Ishikawa (cell line): ENCODE results near the gene CARD8.

ENCODE experiments used
- CEBPB ChIP-seq: IDR thresholded peaks from 2 replicates; pipeline ENCODE4 v1.6.1; 2012
- CREB1 ChIP-seq: IDR thresholded peaks from 2 replicates; pipeline ENCODE4 v1.6.1; 2012; ENCODE audit warnings: low read depth
- EGR1 ChIP-seq: IDR thresholded peaks from 2 replicates; pipeline ENCODE4 v1.6.1; 2012
- EP300 ChIP-seq: IDR thresholded peaks from 2 replicates; pipeline ENCODE4 v1.6.1; 2012; ENCODE audit warnings: borderline replicate concordance
- FOXM1 ChIP-seq: IDR thresholded peaks from 2 replicates; pipeline ENCODE4 v1.6.1; 2012; ENCODE audit warnings: low read depth, borderline replicate concordance
- MAX ChIP-seq: IDR thresholded peaks from 2 replicates; pipeline ENCODE4 v1.6.1; 2012
- NFIC ChIP-seq: IDR thresholded peaks from 2 replicates; pipeline ENCODE4 v1.6.1; 2012
- RAD21 ChIP-seq: IDR thresholded peaks from 2 replicates; pipeline ENCODE4 v1.6.1; 2012; ENCODE audit warnings: low read depth
- REST ChIP-seq: IDR thresholded peaks from 2 replicates; pipeline ENCODE4 v1.6.1; 2012; ENCODE audit warnings: low read depth, mild to moderate bottlenecking
- TAF1 ChIP-seq: IDR thresholded peaks from 2 replicates; pipeline ENCODE4 v1.6.1; 2012; ENCODE audit warnings: low read depth, mild to moderate bottlenecking
- TCF12 ChIP-seq: IDR thresholded peaks from 2 replicates; pipeline ENCODE4 v1.6.1; 2012; ENCODE audit warnings: low read depth
- TEAD4 ChIP-seq: IDR thresholded peaks from 2 replicates; pipeline ENCODE4 v1.6.1; 2012
- USF1 ChIP-seq: IDR thresholded peaks from 2 replicates; pipeline ENCODE4 v1.6.1; 2012
- YY1 ChIP-seq: IDR thresholded peaks from 2 replicates; pipeline ENCODE4 v1.6.1; 2012; ENCODE audit warnings: low read depth
- ZBTB7A ChIP-seq: IDR thresholded peaks from 2 replicates; pipeline ENCODE4 v1.6.1; 2012; ENCODE audit warnings: low read depth

CARD8 gene

GRCh38 chr19:48175578-48175977, 80.1 kb downstream of the CARD8 start:
- no peak for TF ChIP-seq YY1
- no peak for TF ChIP-seq USF1
- no peak for TF ChIP-seq RAD21
- no peak for TF ChIP-seq EGR1
- no peak for TF ChIP-seq REST
- TF ChIP-seq CREB1 = no peak
- TF ChIP-seq EP300 = no peak

- TF ChIP-seq EGR1 (no peak), CREB1 (no peak), USF1 (no peak), MAX (no peak), CEBPB (no peak), TEAD4 (no peak), REST (no peak), EP300 (no peak), YY1 (no peak), FOXM1 (no peak), TCF12 (no peak), RAD21 (no peak), NFIC (no peak), TAF1 (no peak), ZBTB7A (no peak)
Observed at GRCh38 chr19:48174445-48175030, 81.2 kb downstream of the CARD8 start.

- TF ChIP-seq CREB1 (no peak), NFIC (no peak), TAF1 (no peak), FOXM1 (no peak), TEAD4 (no peak), TCF12 (no peak), ZBTB7A (no peak), RAD21 (no peak)
Observed at GRCh38 chr19:48171710-48172109, 84.0 kb downstream of the CARD8 start.

- TF ChIP-seq EGR1 (no peak), TEAD4 (no peak), MAX (0 out of 2 replicates have a peak, but pooled peaks have one; percentile 18)
Observed at GRCh38 chr19:48170817-48171347, 84.8 kb downstream of the CARD8 start.

GRCh38 chr19:48169939-48170803, 85.5 kb downstream of the CARD8 start, which contains the start of the genes LIG1 and ZSWIM9:
TSS of gene LIG1 (minus strand) at chr19:48170344. CDS start at chr19:48165566, 4,778 bp downstream.
TSS of gene ZSWIM9 (plus strand) at chr19:48170680. CDS start at chr19:48171803, 1,123 bp downstream.
- TF ChIP-seq USF1 (no peak), REST (no peak), EP300 (no peak), TAF1 (peak; percentile 39; the same call in 1 of the 2 replicates), ZBTB7A (0 out of 2 replicates have a peak, but pooled peaks have one; percentile 7), MAX (peak; percentile 87), EGR1 (peak; percentile 35; the same call in 1 of the 2 replicates)
